ENCODE data around the gene ZNF215.

- TF ChIP-seq CTCF (IDR thresholded peaks at IDR 0.05) = no peak
- no peak for TF ChIP-seq POLR2A (IDR thresholded peaks at IDR 0.05)
These were observed 31.2 kb upstream of the ZNF215 start for GRCh38 chr11:6895010-6895409.
